Activated CD8-positive, alpha-beta T cell treated with anti-CD3 and anti-CD28 coated beads, Interleukin-2, amount 10 ng/mL, durations not matched to agents 7 days and 5 days (primary cell): ENCODE results near the gene SLC38A8. TPM values are rescaled to one million over a fixed set of nuclear protein-coding genes. Genes with fewer than 3 reads are reported as not detected.

Experiments used
- ATAC-seq: fragments of 150-1000 bp; cut with Tn5 transposase; one replicate; pipeline ENCODE4 v1.10.0; 2021; ENCODE audit warnings: moderate library complexity
- CTCF ChIA-PET: fragments of 350-600 bp; sonication (Branson Sonifier 250); formaldehyde crosslinking; loops from one replicate; lab custom pipeline; 2021; ENCODE audit warnings: antibody characterized with exemption; lab: Charles Lee
- POLR2A ChIA-PET: fragments of 350-600 bp; sonication (Branson Sonifier 250); formaldehyde crosslinking; loops from one replicate; lab custom pipeline; 2021; ENCODE audit warnings: antibody characterized with exemption; lab: Charles Lee
- DNase-seq: peaks from one replicate; pipeline ENCODE4 v3.0.0-alpha.2; 2020
- H3K27ac Mint-ChIP-seq: one replicate; pipeline ENCODE4 v1.8.0; 2021; ENCODE audit warnings: mild to moderate bottlenecking, mixed read lengths
- H3K27me3 Mint-ChIP-seq: one replicate; pipeline ENCODE4 v1.8.0; 2021; ENCODE audit warnings: low read depth, mixed read lengths
- H3K36me3 Mint-ChIP-seq: one replicate; pipeline ENCODE4 v1.8.0; 2021; ENCODE audit warnings: low read depth, mixed read lengths
- H3K4me1 Mint-ChIP-seq: one replicate; pipeline ENCODE4 v1.8.0; 2021; ENCODE audit warnings: low read depth, mixed read lengths
- H3K4me3 Mint-ChIP-seq: one replicate; pipeline ENCODE4 v1.8.0; 2021; ENCODE audit warnings: mild to moderate bottlenecking, mixed read lengths
- H3K9me3 Mint-ChIP-seq: one replicate; pipeline ENCODE4 v1.8.0; 2022; ENCODE audit warnings: mixed read lengths; ENCODE audit not compliant: insufficient read depth
- total RNA-seq, 2 experiments: library from RNA; stranded (reverse); gene quantifications; one replicate each; pipeline ENCODE4 v1.2.3, GENCODE V29; 2021

Gene SLC38A8
- total RNA-seq: not detected

GRCh38 chr16:84042308-84042878, at the start of gene SLC38A8:
TSS of gene SLC38A8 (minus strand) at chr16:84042795. CDS start at chr16:84042157, 638 bp downstream.
- DNase-seq: no peak
- Mint-ChIP-seq H3K4me1 (no peaks in the 10 kb centered on the region), H3K9me3 (no peaks in the 10 kb centered on the region), H3K27me3 (peaks cover 14% of the 10 kb centered on the region), H3K36me3 (no peaks in the 10 kb centered on the region), H3K4me3 (no peak within 1 kb of the TSS), H3K27ac (no peak within 1 kb of the TSS)
- ChIA-PET CTCF (interaction anchor here (1.0 to 1.4 kb wide), 2 partner anchors 19 to 23 kb away, joined by 3 to 4 read pairs; no protein-coding TSS in a partner anchor), POLR2A (no interaction called here)
- ATAC-seq: no peak

DNA sequence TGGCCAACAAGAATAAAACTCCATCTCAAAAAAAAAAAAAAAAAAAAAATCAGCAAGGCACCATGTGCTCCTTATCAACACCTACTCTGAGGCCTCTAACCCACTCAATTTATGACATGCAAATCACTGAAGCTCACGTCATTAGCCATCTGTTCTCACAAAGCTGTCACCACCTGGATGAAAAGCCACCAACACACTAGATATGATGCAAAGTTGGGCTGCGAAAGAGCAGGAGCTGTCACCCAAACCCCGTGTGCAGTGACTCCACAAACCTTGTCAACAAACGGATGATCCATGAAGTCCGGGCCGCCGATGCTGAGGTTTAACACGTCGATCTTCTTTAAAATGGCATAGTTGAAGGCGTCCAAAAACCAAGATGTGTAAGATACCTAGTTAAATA, 48.9 kb upstream of the SLC38A8 start:
- H3K27me3 Mint-ChIP-seq: no peaks in the 10 kb centered on the region
- H3K36me3 Mint-ChIP-seq: peaks cover 70% of the 10 kb centered on the region
- DNase-seq: no peak
- no peak overlapping the region for H3K4me3 Mint-ChIP-seq
- no peaks in the 10 kb centered on the region for H3K9me3 Mint-ChIP-seq
- ChIA-PET CTCF (interaction anchor here (1.3 to 2.0 kb wide), 3 partner anchors 8 to 84 kb away, joined by 3 to 8 read pairs (median 7); partner anchors contain the start of gene MBTPS1), POLR2A (interaction anchor here (0.6 kb wide), 1 partner anchor 25 kb away, joined by 5 read pairs; the partner anchor contains the start of gene MBTPS1)
- no peak overlapping the region for H3K27ac Mint-ChIP-seq
- H3K4me1 Mint-ChIP-seq: peaks cover 34% of the 10 kb centered on the region
- no peak for ATAC-seq

- DNase-seq (peak; percentile 38), ATAC-seq (no peak)
- Mint-ChIP-seq H3K36me3 (peaks cover 69% of the 10 kb centered on the region), H3K9me3 (no peaks in the 10 kb centered on the region), H3K27ac (peak overlapping the region; percentile 82), H3K4me1 (peaks cover 43% of the 10 kb centered on the region), H3K4me3 (no peak overlapping the region), H3K27me3 (no peaks in the 10 kb centered on the region)
- POLR2A ChIA-PET: interaction anchor here (2.6 kb wide), 1 partner anchor 26 kb away, joined by 13 read pairs; the partner anchor contains the start of gene MBTPS1
- CTCF ChIA-PET: interaction anchor here (1.2 to 6.3 kb wide), 7 partner anchors 11 to 99 kb away, joined by 3 to 95 read pairs (median 23); partner anchors contain the start of genes MBTPS1 and TAF1C
Observed at GRCh38 chr16:84090211-84090610, 47.6 kb upstream of the SLC38A8 start.

- CTCF ChIA-PET: interaction anchor here (0.6 to 6.3 kb wide), 17 partner anchors 9 to 649 kb away, joined by 3 to 95 read pairs (median 7); partner anchors contain the start of genes MBTPS1 and TAF1C
- Mint-ChIP-seq H3K9me3 (no peaks in the 10 kb centered on the region), H3K36me3 (peaks cover 63% of the 10 kb centered on the region), H3K4me3 (no peak overlapping the region), H3K4me1 (peaks cover 49% of the 10 kb centered on the region), H3K27me3 (no peaks in the 10 kb centered on the region), H3K27ac (peak overlapping the region; percentile 54)
- ATAC-seq (peak; percentile 82), DNase-seq (peak; percentile 74)
- POLR2A ChIA-PET: interaction anchor here (0.7 to 2.6 kb wide), 4 partner anchors 28 to 362 kb away, joined by 3 to 13 read pairs (median 4); partner anchors contain the start of genes MBTPS1 and TAF1C
Observed at GRCh38 chr16:84088695-84089395, 46.2 kb upstream of the SLC38A8 start.

- no peak for ATAC-seq
Observed at GRCh38 chr16:84087466-84088151, 45.0 kb upstream of the SLC38A8 start.

GRCh38 chr16:84087001-84087400, 44.4 kb upstream of the SLC38A8 start:
- ChIA-PET CTCF (interaction anchor here (1.1 to 6.3 kb wide), 9 partner anchors 9 to 100 kb away, joined by 3 to 95 read pairs (median 12); partner anchors contain the start of genes DNAAF1, HSDL1, MBTPS1 and TAF1C), POLR2A (interaction anchor here (1.0 kb wide), 1 partner anchor 30 kb away, joined by 3 read pairs; the partner anchor contains the start of gene MBTPS1)
- Mint-ChIP-seq H3K9me3 (no peaks in the 10 kb centered on the region), H3K27ac (no peak overlapping the region), H3K4me1 (peaks cover 49% of the 10 kb centered on the region), H3K4me3 (no peak overlapping the region), H3K36me3 (peaks cover 55% of the 10 kb centered on the region), H3K27me3 (no peaks in the 10 kb centered on the region)
- DNase-seq (no peak), ATAC-seq (no peak)

More at GRCh38 chr16:84087466-84088151, 45.0 kb upstream of the SLC38A8 start:
- ChIA-PET POLR2A (interaction anchor here (2.6 kb wide), 1 partner anchor 29 kb away, joined by 13 read pairs; the partner anchor contains the start of gene MBTPS1), CTCF (interaction anchor here (0.9 to 6.3 kb wide), 14 partner anchors 10 to 100 kb away, joined by 3 to 95 read pairs (median 9); partner anchors contain the start of genes MBTPS1 and TAF1C)
- Mint-ChIP-seq H3K9me3 (no peaks in the 10 kb centered on the region), H3K36me3 (peaks cover 54% of the 10 kb centered on the region), H3K27me3 (no peaks in the 10 kb centered on the region), H3K4me1 (peaks cover 49% of the 10 kb centered on the region), H3K27ac (peak overlapping the region; percentile 7), H3K4me3 (peak overlapping the region; percentile 4)
- DNase-seq: no peak

DNA sequence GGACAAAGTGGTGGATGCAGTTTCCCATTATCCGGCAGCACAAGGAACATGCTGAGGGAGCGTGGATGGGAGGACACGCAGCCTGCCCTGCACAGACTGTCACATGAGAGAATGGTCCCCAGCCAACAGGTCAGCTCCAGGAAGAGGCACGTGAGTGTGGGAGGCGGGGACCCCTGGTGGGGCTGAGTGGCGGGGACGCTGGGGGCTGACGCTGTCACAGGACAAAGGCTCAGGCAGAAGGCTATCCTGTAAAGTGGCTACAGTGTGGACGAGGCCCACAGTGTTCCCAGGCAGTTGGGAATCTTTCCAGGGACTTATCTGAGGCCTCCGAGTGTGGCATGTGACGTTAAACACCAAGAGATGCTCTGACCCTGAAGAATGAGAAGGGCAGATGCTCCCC, 43.7 kb upstream of the SLC38A8 start:
- no peak overlapping the region for H3K4me3 Mint-ChIP-seq
- H3K9me3 Mint-ChIP-seq: no peaks in the 10 kb centered on the region
- ATAC-seq (no peak), DNase-seq (no peak)
- peaks cover 52% of the 10 kb centered on the region for H3K36me3 Mint-ChIP-seq
- CTCF ChIA-PET: interaction anchor here (0.7 to 6.3 kb wide), 13 partner anchors 9 to 132 kb away, joined by 3 to 95 read pairs (median 12); partner anchors contain the start of genes DNAAF1, HSDL1, MBTPS1 and TAF1C
- H3K27me3 Mint-ChIP-seq: no peaks in the 10 kb centered on the region
- POLR2A ChIA-PET: interaction anchor here (1.0 kb wide), 1 partner anchor 31 kb away, joined by 3 read pairs; the partner anchor contains the start of gene MBTPS1
- H3K27ac Mint-ChIP-seq: peak overlapping the region; percentile 41
- peaks cover 49% of the 10 kb centered on the region for H3K4me1 Mint-ChIP-seq

- POLR2A ChIA-PET: no interaction called here
- peak overlapping the region; percentile 41 for H3K27ac Mint-ChIP-seq
- H3K9me3 Mint-ChIP-seq: no peaks in the 10 kb centered on the region
- ATAC-seq: no peak
- H3K27me3 Mint-ChIP-seq: no peaks in the 10 kb centered on the region
- peaks cover 53% of the 10 kb centered on the region for H3K36me3 Mint-ChIP-seq
- CTCF ChIA-PET: interaction anchor here (0.7 to 6.3 kb wide), 16 partner anchors 8 to 132 kb away, joined by 3 to 95 read pairs (median 12); partner anchors contain the start of genes DNAAF1, HSDL1, MBTPS1 and TAF1C
- H3K4me1 Mint-ChIP-seq: peaks cover 49% of the 10 kb centered on the region
- no peak for DNase-seq
- H3K4me3 Mint-ChIP-seq: no peak overlapping the region
Observed at GRCh38 chr16:84085773-84086172, 43.2 kb upstream of the SLC38A8 start.

GRCh38 chr16:84085271-84085667, 42.7 kb upstream of the SLC38A8 start:
- H3K4me3 Mint-ChIP-seq: no peak overlapping the region
- peaks cover 51% of the 10 kb centered on the region for H3K36me3 Mint-ChIP-seq
- no peak overlapping the region for H3K27ac Mint-ChIP-seq
- POLR2A ChIA-PET: no interaction called here
- H3K4me1 Mint-ChIP-seq: peaks cover 49% of the 10 kb centered on the region
- DNase-seq (no peak), ATAC-seq (no peak)
- H3K27me3 Mint-ChIP-seq: no peaks in the 10 kb centered on the region
- H3K9me3 Mint-ChIP-seq: no peaks in the 10 kb centered on the region
- CTCF ChIA-PET: interaction anchor here (0.8 to 6.3 kb wide), 25 partner anchors 8 to 131 kb away, joined by 3 to 95 read pairs (median 5); partner anchors contain the start of genes DNAAF1, HSDL1, MBTPS1 and TAF1C

DNA sequence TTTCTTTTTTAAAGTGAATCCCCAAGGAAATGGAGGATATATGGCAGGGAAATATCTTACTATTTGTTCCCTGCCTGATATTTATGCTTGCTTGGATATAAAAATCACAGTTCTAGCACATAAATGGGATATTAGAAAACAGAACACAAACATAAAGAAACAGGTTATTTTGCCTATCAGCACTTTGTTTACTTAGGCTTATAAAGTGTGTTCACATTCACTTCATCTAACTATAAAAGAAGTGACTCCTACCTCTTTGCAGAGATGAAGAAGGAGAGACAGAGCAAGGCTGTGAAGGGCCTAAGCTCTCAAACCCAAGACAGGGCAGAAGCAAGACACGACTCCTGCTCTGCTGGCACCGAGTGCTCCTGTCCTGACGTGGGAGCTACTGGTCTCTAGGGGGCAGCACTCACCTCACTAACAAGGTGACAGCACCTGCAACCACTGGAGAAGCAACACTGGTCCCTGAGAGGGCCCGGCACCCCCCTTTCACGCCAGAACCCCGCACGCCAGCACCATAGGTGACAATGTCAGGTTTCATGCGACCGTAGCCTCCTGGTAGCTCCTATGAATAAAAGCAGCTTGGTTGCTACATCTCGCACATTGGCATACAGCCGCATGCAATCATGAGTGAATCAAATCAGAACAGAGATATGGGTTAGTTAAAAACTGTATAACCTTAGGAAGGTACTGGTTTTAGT, 42.1 kb upstream of the SLC38A8 start:
- CTCF ChIA-PET: interaction anchor here (0.6 to 6.3 kb wide), 28 partner anchors 10 to 158 kb away, joined by 3 to 95 read pairs (median 5); partner anchors contain the start of genes ADAD2, DNAAF1, HSDL1 and MBTPS1
- ATAC-seq (peak; percentile 84), DNase-seq (peak; percentile 84)
- Mint-ChIP-seq H3K4me1 (peaks cover 46% of the 10 kb centered on the region), H3K27me3 (no peaks in the 10 kb centered on the region), H3K9me3 (no peaks in the 10 kb centered on the region), H3K4me3 (no peak overlapping the region), H3K36me3 (peaks cover 49% of the 10 kb centered on the region), H3K27ac (no peak overlapping the region)
- POLR2A ChIA-PET: no interaction called here
